Neural progenitor cell (in vitro differentiated cells): Measurements from ENCODE around the gene CRB3.
"Not testable (repeated sequence)": the region's sequence is repeated elsewhere in the genome, so short reads cannot be mapped to it uniquely, and the experiment has no call there.

Source experiments
- EZH2 ChIP-seq: fragments of 200-600 bp; sonication (generic); IDR thresholded peaks from 2 replicates; pipeline ENCODE4 v1.6.1; 2017; ENCODE audit warnings: antibody characterized with exemption, mild to moderate bottlenecking, moderate library complexity
- EZH2phosphoT487 ChIP-seq: fragments of 200-600 bp; sonication (generic); IDR thresholded peaks from 2 replicates; pipeline ENCODE4 v1.6.1; 2017; ENCODE audit warnings: antibody characterized with exemption
- TF ChIP-seq, protein P1 (sequence below): fragments of 200-600 bp; sonication (generic); IDR thresholded peaks from 2 replicates; pipeline ENCODE4 v1.5.1; 2017; ENCODE audit warnings: antibody characterized with exemption, mild to moderate bottlenecking

DNA sequence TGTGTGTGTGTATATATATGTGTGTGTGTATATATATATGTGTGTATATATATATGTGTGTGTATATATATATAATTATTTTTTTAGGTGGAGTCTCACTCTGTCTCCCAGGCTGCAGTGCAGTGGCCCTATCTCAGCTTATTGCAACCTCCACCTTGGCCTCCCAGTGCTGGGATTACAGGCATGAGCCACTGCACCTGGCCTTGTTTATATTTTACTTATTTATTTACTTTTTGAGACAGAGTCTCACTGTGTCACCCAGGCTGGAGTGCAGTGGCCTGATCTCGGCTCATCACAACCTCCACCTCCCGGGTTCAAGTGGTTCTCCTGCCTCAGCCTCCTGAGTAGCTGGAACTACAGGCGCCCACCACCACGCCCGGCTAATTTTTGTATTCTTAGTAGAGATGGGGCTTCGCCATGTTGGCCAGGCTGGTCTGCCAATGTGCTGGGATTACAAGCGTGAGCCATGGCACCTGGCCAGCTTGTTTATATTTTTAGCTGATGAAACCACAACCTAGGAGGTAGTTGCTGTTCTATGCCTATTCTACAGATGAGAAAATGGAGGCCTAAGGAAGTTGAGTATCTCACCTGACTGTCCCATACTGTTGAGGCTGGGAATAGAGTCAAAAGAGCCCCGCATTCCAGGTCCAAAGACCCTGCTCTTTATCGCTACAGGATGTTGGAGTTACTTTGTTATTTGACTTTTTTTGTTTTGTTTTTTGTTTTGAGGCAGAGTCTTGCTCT lies 44.1 kb downstream of the CRB3 start:
- not testable (repeated sequence) for TF ChIP-seq EZH2, EZH2phosphoT487
- TF ChIP-seq, protein P1, sequence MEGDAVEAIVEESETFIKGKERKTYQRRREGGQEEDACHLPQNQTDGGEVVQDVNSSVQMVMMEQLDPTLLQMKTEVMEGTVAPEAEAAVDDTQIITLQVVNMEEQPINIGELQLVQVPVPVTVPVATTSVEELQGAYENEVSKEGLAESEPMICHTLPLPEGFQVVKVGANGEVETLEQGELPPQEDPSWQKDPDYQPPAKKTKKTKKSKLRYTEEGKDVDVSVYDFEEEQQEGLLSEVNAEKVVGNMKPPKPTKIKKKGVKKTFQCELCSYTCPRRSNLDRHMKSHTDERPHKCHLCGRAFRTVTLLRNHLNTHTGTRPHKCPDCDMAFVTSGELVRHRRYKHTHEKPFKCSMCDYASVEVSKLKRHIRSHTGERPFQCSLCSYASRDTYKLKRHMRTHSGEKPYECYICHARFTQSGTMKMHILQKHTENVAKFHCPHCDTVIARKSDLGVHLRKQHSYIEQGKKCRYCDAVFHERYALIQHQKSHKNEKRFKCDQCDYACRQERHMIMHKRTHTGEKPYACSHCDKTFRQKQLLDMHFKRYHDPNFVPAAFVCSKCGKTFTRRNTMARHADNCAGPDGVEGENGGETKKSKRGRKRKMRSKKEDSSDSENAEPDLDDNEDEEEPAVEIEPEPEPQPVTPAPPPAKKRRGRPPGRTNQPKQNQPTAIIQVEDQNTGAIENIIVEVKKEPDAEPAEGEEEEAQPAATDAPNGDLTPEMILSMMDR = not testable (repeated sequence)
